ENCODE measurements around the gene C12orf57. TPM values are rescaled to one million over a fixed set of nuclear protein-coding genes. Genes with fewer than 3 reads are reported as not detected.

Gene C12orf57
- total RNA-seq, 1 donor from 2014 or later, result 238 TPM

GRCh38 chr12:6916426-6917200, 27.2 kb upstream of the C12orf57 start:
- no peak for ATAC-seq
- DNase-seq, result no peak
- intact Hi-C loops (cut with micrococcal nuclease), result no loop called here

DNA sequence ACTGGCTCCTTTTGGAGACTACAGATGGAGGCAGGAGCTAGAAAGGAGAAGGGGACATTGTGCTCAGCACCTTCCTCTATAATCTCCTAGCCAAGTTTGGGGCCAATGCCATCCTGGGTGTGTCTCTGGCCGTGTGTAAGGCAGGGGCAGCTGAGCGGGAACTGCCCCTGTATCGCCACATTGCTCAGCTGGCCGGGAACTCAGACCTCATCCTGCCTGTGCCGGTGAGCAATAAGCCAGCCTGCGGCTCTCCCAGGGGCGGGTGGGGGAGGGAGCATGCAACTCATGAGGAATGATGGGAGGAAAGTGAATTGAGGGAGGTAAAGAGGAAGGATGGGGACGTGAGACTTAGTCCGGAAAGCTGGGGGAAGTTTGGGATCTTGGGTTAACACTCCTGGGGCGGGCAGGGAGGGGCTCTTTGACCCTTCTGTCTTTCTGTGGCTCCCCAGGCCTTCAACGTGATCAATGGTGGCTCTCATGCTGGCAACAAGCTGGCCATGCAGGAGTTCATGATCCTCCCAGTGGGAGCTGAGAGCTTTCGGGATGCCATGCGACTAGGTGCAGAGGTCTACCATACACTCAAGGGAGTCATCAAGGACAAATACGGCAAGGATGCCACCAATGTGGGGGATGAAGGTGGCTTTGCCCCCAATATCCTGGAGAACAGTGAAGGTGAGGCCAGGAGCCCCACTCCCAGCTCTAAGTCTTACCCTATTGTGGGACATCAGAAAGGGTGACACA, 26.2 kb upstream of the C12orf57 start:
- no peak for DNase-seq
- intact Hi-C loops (cut with micrococcal nuclease), result no loop called here
- ATAC-seq, result no peak

- ATAC-seq (no peak), DNase-seq (no peak)
- intact Hi-C loops (cut with micrococcal nuclease), result no loop called here
Observed at GRCh38 chr12:6919588-6919987, 24.2 kb upstream of the C12orf57 start.

DNA sequence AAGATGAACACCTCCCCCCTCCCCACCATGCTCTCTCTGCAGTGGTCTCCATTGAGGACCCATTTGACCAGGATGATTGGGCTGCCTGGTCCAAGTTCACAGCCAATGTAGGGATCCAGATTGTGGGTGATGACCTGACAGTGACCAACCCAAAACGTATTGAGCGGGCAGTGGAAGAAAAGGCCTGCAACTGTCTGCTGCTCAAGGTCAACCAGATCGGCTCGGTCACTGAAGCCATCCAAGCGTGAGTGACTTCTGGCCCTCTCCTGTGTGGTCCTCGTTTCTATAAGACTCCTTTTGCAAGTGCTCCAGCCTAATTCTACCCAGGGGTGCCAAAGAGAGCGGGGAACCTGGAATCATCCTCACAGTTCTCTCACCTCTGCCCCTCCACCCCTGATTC, 22.3 kb upstream of the C12orf57 start:
- DNase-seq (no peak), ATAC-seq (no peak)
- intact Hi-C loops (cut with micrococcal nuclease), result no loop called here

DNA sequence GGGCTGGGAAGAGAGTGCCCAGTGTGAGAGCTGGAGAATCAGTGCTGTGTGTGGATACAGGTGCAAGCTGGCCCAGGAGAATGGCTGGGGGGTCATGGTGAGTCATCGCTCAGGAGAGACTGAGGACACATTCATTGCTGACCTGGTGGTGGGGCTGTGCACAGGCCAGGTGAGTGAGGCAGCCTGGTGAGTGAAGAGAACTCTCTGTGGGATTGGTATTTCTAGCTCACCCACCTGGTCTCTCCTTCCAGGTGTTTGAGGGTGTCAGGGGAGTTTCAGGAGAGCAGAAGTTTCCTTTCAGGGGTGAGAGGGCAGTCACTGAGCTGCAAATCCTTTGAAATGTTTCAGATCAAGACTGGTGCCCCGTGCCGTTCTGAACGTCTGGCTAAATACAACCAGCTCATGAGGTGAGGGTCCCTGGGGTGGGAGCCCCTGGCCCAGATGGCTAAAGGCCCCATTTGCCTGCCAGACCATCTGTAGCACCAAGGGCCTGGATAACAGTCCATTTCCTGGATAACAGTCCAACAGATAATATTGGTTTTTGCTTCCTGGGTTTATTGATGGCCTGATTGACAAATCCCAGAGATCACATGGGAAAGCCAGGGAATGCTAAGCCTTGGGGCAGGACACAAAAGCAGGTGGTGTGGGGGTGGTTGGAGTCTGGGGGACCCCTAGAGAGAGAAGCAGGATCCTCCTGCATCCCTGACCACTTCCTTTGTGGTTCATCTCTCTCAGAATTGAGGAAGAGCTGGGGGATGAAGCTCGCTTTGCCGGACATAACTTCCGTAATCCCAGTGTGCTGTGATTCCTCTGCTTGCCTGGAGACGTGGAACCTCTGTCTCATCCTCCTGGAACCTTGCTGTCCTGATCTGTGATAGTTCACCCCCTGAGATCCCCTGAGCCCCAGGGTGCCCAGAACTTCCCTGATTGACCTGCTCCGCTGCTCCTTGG, 21.6 kb upstream of the C12orf57 start:
- no peak for ATAC-seq
- intact Hi-C loops (cut with micrococcal nuclease), result no loop called here
- no peak for DNase-seq

DNA sequence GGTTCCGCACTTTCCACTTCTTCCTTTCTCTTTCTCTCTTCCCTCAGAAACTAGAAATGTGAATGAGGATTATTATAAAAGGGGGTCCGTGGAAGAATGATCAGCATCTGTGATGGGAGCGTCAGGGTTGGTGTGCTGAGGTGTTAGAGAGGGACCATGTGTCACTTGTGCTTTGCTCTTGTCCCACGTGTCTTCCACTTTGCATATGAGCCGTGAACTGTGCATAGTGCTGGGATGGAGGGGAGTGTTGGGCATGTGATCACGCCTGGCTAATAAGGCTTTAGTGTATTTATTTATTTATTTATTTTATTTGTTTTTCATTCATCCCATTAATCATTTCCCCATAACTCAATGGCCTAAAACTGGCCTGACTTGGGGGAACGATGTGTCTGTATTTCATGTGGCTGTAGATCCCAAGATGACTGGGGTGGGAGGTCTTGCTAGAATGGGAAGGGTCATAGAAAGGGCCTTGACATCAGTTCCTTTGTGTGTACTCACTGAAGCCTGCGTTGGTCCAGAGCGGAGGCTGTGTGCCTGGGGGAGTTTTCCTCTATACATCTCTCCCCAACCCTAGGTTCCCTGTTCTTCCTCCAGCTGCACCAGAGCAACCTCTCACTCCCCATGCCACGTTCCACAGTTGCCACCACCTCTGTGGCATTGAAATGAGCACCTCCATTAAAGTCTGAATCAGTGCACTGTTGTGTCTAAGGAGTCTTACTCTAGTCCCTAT, 20.7 kb upstream of the C12orf57 start:
- DNase-seq (no peak), ATAC-seq (no peak)
- intact Hi-C loops (cut with micrococcal nuclease), result no loop called here

DNA sequence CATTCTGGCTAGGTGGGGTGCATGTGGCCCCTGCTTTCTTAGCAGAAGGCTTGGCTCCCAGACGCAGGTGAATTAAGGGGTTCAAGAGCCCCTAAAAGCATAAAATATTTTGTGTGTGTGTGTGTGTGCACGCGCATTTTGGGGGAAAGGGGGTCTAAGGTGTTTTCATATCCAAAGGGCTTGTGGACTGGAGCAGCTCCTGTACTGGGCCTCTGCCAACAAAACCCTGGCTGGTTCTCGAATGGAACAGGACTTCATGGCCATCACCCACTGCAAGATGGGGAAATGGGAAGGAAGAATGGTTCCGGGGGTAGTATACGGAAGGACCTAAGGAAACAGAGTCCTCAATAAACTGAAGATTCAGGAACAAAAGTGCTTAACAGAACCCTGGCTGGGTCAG, 20.0 kb upstream of the C12orf57 start:
- intact Hi-C loops (cut with micrococcal nuclease), result no loop called here
- DNase-seq, result no peak
- no peak for ATAC-seq

DNA sequence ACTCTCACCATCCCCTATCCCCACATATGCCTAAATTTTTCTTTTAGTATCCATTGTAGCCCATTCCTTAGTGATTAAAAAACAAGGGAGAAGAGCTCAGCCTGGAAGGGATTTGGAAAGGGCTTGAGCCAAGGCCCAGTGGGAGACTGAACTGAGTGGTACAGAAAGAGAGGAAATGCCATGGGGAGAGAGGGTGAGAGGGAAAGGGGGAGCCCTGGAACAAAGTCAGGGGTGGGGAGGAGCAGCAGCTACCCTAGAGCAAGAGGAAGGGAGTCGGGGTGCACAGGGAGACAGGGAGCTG, 18.6 kb upstream of the C12orf57 start:
- intact Hi-C loops (cut with micrococcal nuclease), result no loop called here
- no peak for ATAC-seq
- DNase-seq, result no peak

- DNase-seq (peak; percentile 81), ATAC-seq (peak; percentile 50)
- intact Hi-C loops (cut with micrococcal nuclease), result no loop called here
Observed at GRCh38 chr12:6925540-6926279, 18.1 kb upstream of the C12orf57 start.

DNA sequence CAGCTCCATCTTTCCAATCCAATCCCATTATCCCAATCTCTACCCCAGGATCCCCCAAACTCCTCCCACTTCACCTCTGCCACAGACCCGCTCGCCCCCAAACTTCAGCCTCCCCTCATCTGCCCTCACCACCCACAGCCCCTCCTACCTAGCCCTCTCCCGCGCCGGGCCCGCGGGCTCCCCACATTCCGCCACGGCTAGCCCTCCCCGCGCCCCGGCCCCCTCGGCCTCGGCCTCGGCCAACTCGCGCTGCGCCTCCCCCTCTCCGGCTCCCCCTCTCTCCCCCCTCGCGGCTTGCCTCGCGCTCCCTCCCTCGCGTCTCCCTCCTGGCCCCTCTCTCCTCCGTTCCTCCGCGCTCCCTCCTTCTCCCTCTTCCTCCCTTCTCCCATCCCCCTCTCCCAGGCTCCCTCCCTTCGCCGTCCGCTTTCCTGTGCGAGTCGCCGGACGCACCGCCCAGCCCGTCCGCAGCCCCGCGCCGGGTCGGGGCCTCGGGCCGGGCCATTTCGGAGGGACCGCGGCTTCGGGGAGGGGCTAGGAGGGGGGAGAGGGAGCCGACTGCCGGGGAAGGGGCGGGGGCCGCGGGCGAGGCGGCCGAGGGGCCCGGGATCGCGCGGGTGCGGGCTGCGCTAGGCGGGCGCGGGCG, 16.3 kb upstream of the C12orf57 start, which contains the start of gene ATN1:
Gene ATN1 (plus strand): TSS at position 581 of the 643 bp plus-strand sequence. CDS start 6,043 bp downstream, outside the sequence.
- intact Hi-C loops (cut with micrococcal nuclease), result no loop called here
- ATAC-seq (peak; percentile 66), DNase-seq (peak; percentile 87)

- intact Hi-C loops (cut with micrococcal nuclease), result no loop called here
- no peak for ATAC-seq
- peak; percentile 52 for DNase-seq
Observed at GRCh38 chr12:6928022-6928702, 15.7 kb upstream of the C12orf57 start.

DNA sequence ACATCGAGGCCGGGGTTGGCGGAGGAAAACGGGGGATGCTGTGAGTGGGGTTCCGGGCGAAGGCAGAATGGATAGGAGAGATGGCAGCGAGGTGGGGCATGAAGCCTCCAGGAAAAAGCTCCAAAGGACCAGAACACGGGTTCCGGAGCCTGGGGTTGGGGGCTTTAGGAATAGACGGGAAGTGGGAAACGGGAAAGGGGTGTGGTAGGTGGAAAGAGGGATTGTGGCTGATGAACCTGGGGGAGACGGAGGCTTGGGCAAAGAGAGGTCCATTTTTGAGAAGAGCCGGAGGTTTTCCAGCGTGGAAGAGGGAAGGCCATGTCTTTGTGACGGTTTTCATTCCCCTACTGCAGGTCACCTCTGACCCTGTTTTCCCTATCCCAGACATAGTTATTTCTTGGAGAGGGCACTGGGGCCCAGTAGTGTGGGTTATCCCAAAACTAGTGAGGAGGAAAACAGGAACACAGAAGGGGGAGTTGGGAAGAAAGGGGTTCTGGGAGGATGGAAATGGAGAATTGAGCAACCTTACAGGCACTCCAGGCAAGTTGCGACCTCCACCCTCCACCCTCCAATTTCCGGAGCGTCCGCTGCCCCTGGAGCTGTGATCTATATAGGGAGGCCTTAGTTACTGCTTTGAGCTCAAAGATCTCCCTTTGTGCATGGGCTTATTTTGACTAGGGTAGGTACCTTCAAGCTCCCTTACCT, 15.0 kb upstream of the C12orf57 start:
- no peak for DNase-seq
- ATAC-seq, result no peak
- intact Hi-C loops (cut with micrococcal nuclease), result no loop called here

GRCh38 chr12:6929466-6930452, 14.1 kb upstream of the C12orf57 start:
- DNase-seq (no peak), ATAC-seq (no peak)
- intact Hi-C loops (cut with micrococcal nuclease), result no loop called here

GRCh38 chr12:6932766-6933165, 11.1 kb upstream of the C12orf57 start:
- ATAC-seq (no peak), DNase-seq (no peak)
- intact Hi-C loops (cut with micrococcal nuclease), result no loop called here

GRCh38 chr12:6934110-6934509, 9.7 kb upstream of the C12orf57 start:
- no peak for ATAC-seq
- intact Hi-C loops (cut with micrococcal nuclease), result no loop called here
- peak; percentile 54 for DNase-seq

Data from left ventricle myocardium superior (tissue), 1 donor.